ENCODE results near the gene SSX2IP.
"Not testable (repeated sequence)": the region's sequence is repeated elsewhere in the genome, so short reads cannot be mapped to it uniquely, and the experiment has no call there.

SSX2IP gene

GRCh38 chr1:84620720-84621313 lies 69.4 kb downstream of the SSX2IP start:
- peak; percentile 64 to 75 (median 68) for DNase-seq (ENCODE audit: low read depth in 2 of 3, low spot score in 2 of 3)

DNA sequence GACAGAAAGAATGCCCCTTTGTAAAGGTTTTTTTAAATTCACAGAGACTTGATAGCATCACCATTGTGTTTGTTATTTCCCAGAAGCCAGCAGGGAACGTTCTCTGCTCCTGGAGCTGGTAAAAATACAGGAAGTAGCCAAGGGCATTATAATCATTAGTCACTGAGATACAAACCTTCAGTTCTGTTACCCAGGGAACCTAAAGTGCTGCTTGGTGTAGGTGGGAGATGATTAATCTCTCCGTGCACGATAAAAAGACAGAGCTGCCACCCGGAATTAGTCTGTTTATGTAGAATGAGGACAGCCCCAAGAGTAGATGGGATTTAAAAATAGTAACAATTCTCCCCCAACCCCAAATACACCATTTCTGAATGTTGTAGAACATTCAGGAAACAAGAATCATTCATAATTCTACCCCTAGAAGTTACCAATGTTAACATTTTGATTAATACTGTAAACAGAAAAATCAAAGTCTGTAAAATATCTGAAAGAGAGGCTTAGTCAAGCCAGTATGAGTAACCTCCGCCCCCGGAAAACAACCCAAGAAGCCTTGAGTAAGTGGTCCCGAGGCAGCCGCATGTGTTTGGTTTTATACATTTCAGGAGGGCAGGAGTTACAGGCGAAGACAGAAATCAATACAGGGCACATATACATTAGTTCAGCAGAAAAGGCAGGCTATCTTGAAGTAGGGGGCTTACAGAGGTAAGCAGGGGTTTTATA lies 70.7 kb downstream of the SSX2IP start:
- DNase-seq (ENCODE audit: low read depth in 2 of 3, low spot score in 2 of 3): peak in 2 of 3 experiments; percentile 26 to 52

DNA sequence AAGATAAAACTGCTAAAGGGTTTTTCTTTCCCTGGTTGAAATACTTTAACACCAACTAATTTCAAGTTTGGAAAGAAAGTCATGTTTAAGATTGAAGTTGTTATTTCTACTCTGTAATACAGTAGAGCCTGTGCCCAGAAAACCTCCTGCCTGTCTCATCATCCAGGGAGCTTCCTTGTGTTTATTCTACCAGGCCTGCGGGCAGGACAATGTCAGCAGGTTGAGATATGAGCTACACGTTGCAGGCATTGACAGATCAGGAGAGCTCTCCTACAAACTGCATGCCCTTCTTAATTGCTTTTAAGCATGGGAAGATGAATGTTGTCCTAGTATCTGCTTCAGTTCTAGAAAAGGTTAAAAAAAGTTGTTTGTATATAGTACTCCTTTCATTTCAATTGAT lies 72.9 kb downstream of the SSX2IP start:
- no peak for DNase-seq (ENCODE audit: low read depth in 2 of 3, low spot score in 2 of 3)

DNA sequence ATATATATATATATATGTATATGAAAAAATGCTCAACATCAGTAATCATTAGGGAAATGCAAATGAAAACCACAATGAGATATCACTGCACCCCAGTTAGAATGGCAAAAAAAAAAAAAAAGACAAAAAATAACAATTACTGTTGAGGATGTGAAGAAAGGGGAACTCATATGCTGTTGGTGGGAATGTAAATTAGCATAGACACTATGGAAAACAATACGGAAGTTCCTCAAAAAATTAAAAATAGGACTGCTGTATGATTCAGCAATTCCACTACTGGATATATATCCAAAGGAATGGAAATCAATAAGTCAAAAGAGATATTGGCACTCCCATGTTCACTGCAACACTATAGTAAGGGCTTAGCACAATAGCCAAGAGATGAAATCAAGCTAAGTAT lies 74.5 kb downstream of the SSX2IP start:
- no peak for DNase-seq (ENCODE audit: low read depth in 2 of 3, low spot score in 2 of 3)

DNA sequence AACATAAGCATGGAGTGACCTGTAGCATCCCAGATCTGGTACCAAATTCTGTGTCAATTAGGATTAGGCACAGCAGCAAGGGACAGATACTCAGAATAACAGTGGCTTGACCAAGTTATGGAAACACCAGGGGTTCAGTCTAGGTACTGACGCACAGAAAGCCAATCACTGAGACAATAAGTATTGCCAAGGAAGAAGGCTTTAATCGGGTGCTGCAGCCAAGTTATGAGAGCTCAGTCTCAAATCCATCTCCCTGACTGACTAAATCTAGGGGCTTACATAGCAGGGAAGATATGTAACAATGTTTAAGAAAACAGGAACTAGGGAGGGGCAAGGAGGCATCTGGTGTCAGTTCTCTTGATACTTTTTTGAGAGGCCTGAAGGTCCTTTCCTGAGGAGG lies 76.4 kb downstream of the SSX2IP start:
- no peak for DNase-seq (ENCODE audit: low read depth in 2 of 3, low spot score in 2 of 3)

DNA sequence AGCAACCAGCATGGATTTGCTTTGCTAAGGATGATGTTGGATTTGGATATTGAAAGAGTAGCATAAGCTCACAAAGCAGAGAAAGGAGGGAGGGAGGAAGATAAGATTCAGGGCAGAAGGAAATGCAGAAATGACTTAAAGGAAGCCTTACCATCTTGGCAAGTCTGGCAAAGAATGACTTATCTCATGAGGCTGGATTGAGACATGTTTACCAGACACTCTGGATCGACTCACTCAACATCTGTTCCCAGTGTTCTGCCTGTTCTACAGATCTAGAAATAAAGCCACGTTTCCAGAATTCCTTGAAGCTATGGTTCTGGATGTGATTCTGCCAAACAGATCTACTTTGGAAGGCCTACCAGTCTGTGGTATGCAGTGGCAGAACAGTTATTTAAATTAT lies 77.2 kb downstream of the SSX2IP start:
- DNase-seq (ENCODE audit: low read depth in 2 of 3, low spot score in 2 of 3): no peak

GRCh38 chr1:84611796-84612195 lies 78.5 kb downstream of the SSX2IP start:
- DNase-seq (ENCODE audit: low read depth in 2 of 3, low spot score in 2 of 3): no peak

DNA sequence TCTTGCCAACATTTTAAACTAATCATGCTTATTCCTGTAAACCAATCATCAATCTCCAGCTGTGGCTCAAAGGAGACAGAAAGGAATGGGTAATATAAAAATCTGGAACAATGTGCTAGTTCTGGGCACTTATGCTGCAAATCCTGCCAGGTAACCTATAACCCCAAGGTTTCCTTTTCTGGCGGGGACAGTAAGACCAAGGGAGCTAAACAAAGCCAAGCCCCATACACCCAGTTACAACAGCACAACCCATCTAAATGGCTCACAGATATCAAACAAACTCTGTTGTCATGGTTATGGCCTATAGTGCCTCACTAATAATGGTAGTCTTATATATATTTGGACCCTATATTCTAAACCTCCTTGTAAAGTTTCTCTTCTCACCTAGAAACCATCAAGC lies 79.2 kb downstream of the SSX2IP start:
- no peak for DNase-seq (ENCODE audit: low read depth in 2 of 3, low spot score in 2 of 3)

DNA sequence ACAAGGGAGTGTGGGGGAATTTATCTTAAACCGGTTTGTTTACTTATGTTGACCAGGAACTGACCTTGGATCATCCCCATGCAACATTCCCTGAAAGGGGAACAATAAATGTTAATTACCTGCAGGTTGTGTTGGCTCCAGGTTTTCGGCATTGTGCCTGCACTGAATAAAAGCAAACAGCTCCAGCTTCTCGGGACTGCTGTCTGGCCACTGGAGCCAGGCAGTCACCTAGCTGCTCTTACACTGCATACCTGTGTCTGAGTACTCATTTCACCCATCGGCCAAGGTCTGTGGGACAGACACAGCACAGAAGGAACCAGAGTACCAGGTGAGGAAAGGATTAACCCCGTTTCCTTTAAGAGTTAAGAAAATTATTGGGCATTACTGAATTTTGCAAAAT lies 83.3 kb downstream of the SSX2IP start:
- no peak for DNase-seq (ENCODE audit: low read depth in 2 of 3, low spot score in 2 of 3)

DNA sequence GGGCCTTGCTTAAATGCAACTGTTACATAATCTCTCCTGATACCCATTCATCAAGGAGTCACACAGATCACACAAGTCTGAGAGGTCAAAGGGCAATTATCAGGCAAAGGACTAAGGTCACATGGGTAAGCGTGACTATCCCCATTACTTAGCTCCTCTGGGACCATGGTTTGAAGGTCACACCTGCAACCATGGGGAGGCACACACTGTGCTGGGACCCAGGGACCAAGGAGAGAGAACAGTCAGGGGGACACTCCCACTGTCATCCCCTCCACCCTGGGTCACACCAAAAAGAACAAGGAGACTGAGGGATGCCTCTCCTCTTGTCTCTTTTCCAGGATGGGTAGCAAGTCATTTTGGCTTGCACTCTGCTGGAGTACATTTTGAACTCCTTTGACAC lies 85.1 kb downstream of the SSX2IP start:
- no peak for DNase-seq (ENCODE audit: low read depth in 2 of 3, low spot score in 2 of 3)

GRCh38 chr1:84603941-84604830 lies 86.1 kb downstream of the SSX2IP start:
- DNase-seq (ENCODE audit: low read depth in 2 of 3, low spot score in 2 of 3): no peak

GRCh38 chr1:84603223-84603622 lies 87.0 kb downstream of the SSX2IP start:
- no peak for DNase-seq (ENCODE audit: low read depth in 2 of 3, low spot score in 2 of 3)

DNA sequence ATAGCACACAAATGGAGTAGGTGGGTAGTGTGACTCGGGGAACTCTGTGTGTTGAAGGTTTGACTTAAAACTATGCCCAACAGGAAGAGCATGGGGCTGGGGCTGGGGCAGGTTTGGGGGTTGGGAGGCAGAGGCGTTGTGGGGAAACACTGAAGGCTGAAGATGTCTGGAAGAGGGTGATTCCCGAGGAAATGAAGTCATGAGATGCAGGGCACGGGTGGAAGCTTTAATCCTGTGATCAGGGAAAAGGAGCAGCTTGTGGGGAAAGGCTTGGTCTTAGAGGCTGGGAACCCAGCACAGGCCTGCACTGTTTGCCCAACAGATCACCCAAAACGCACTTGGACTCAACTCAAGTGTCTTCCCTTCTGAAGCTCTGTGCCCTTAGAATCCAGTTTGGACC lies 89.5 kb downstream of the SSX2IP start:
- DNase-seq (ENCODE audit: low read depth in 2 of 3, low spot score in 2 of 3): no peak

DNA sequence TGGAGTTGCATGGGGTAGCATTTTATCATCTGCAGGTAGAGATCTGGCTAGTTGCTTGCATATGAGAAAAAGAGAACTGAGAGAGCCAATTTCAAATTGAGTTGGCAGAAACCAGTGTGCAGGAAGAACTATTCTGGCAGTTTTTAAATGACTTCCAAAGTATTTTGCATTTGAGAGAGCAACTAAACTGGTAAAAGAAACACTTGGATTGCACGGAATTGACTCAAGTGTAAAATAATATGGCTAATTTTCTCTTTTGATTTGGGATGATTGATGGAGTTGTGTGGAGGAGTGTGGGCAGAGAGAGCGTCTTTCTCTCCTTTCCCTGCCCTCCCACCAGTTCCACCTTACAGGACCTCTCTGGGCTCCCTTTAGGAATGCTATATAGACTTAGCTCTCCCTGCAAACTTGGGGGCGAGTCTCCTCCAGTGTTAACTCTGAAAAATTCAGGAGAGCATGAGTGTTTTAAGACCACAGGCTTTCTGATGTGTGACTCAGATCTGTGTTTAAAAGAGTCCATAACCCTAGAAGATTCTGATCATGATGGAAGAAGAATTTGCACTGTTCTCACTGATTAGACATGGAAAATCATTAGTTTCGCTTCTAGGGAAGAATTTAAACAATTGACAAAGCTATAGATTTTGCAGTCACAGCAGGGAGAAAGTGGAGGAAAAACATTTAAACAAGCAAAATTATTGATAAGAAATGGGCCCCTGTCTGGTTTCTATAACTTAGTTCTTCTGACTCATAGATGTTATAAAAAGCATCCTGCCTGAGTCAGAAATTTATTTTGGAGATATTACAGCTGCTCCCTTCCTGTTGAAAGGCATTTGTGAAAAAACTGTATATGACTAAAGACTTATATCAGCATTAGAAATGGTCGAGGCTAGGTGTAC lies 91.2 kb downstream of the SSX2IP start:
- no peak for DNase-seq (ENCODE audit: low read depth in 2 of 3, low spot score in 2 of 3)

- no peak for DNase-seq (ENCODE audit: low read depth in 2 of 3, low spot score in 2 of 3)
Observed at GRCh38 chr1:84598418-84598817, 91.8 kb downstream of the SSX2IP start.

DNA sequence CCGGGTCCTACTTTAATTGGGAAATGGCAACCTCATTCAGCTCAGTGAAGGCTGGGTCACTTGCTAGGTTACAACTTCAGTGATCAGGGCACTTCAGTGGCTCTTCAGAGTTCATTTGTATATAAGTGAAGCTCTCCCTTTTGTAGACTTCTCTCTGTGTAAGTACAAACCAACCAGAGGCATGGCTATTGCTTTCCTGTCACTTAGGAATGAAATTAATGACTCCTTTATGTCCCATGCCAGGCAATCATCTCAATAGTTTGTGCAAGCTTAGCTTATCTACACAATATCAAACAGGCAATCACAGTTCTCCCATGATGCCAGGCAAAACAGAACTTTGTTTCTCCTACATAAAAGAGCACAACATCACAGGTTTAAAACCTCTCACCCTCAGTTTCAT lies 93.2 kb downstream of the SSX2IP start:
- DNase-seq (ENCODE audit: low read depth in 2 of 3, low spot score in 2 of 3): no peak

DNA sequence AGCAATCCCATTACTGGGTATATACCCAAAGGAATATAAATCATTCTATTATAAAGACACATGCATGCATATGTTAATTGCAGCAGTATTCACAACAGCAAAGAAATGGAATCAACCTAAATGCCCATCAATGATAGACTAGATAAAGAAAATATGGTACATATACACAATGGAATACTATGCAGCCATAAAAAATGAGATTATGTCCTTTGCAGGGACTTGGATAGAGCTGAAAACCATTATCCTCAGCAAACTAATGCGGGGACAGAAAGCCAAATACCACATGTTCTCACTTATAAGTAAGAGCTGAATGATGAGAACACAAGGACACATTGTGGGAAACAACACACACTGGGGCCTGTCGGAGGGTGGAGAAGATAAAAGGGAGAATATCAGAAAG lies 95.3 kb downstream of the SSX2IP start:
- not testable (repeated sequence) for DNase-seq (ENCODE audit: low read depth in 2 of 3, low spot score in 2 of 3)

Measured in activated CD8-positive, alpha-beta memory T cell treated with anti-CD3 and anti-CD28 coated beads for 48 hours (primary cell).